ENCODE measurements around the gene PLCE1. TPM values are rescaled to one million over a fixed set of nuclear protein-coding genes. Genes with fewer than 3 reads are reported as not detected.

Gene PLCE1
- total RNA-seq, 1 donor from 2014 or later = not detected

- no peak overlapping the region for H3K4me3 Mint-ChIP-seq
- DNase-seq (ENCODE audit: low spot score) = no peak
- intact Hi-C loops (cut with micrococcal nuclease) = no loop called here
Observed at GRCh38 chr10:94013331-94013760, 19.6 kb downstream of the PLCE1 start.

GRCh38 chr10:94014304-94014703 lies 20.6 kb downstream of the PLCE1 start:
- no peak for DNase-seq (ENCODE audit: low spot score)
- Mint-ChIP-seq H3K36me3 (ENCODE audit: low read depth) (no peaks in the 10 kb centered on the region), H3K9me3 (no peaks in the 10 kb centered on the region), H3K4me1 (ENCODE audit: low read depth) (no peaks in the 10 kb centered on the region), H3K4me3 (no peak overlapping the region), H3K27me3 (ENCODE audit: insufficient read depth) (peaks cover 3% of the 10 kb centered on the region), H3K27ac (no peak overlapping the region)
- intact Hi-C loops (cut with micrococcal nuclease) = no loop called here

More at GRCh38 chr10:94013331-94013760, 19.6 kb downstream of the PLCE1 start:
- Mint-ChIP-seq H3K27me3 (ENCODE audit: insufficient read depth) (peaks cover 2% of the 10 kb centered on the region), H3K36me3 (ENCODE audit: low read depth) (no peaks in the 10 kb centered on the region), H3K27ac (no peak overlapping the region), H3K4me1 (ENCODE audit: low read depth) (no peaks in the 10 kb centered on the region), H3K9me3 (no peaks in the 10 kb centered on the region)

- no peak for DNase-seq (ENCODE audit: low spot score)
- Mint-ChIP-seq H3K27me3 (ENCODE audit: insufficient read depth) (peaks cover 3% of the 10 kb centered on the region), H3K36me3 (ENCODE audit: low read depth) (no peaks in the 10 kb centered on the region), H3K4me3 (no peak overlapping the region), H3K4me1 (ENCODE audit: low read depth) (no peaks in the 10 kb centered on the region), H3K27ac (no peak overlapping the region), H3K9me3 (no peaks in the 10 kb centered on the region)
- intact Hi-C loops (cut with micrococcal nuclease) = no loop called here
Observed at GRCh38 chr10:94016727-94017714, 23.3 kb downstream of the PLCE1 start.

- no peaks in the 10 kb centered on the region for H3K36me3 Mint-ChIP-seq (ENCODE audit: low read depth)
- no peak for DNase-seq (ENCODE audit: low spot score)
- no peaks in the 10 kb centered on the region for H3K9me3 Mint-ChIP-seq
- no peak overlapping the region for H3K27ac Mint-ChIP-seq
- intact Hi-C loops (cut with micrococcal nuclease) = no loop called here
- no peak overlapping the region for H3K4me3 Mint-ChIP-seq
- no peaks in the 10 kb centered on the region for H3K4me1 Mint-ChIP-seq (ENCODE audit: low read depth)
- H3K27me3 Mint-ChIP-seq (ENCODE audit: insufficient read depth) = peaks cover 3% of the 10 kb centered on the region
Observed at GRCh38 chr10:94018107-94018506, 24.4 kb downstream of the PLCE1 start.

GRCh38 chr10:94023906-94024305 lies 30.2 kb downstream of the PLCE1 start:
- Mint-ChIP-seq H3K4me3 (no peak overlapping the region), H3K27ac (no peak overlapping the region), H3K27me3 (ENCODE audit: insufficient read depth) (no peaks in the 10 kb centered on the region), H3K9me3 (peaks cover 17% of the 10 kb centered on the region), H3K36me3 (ENCODE audit: low read depth) (no peaks in the 10 kb centered on the region), H3K4me1 (ENCODE audit: low read depth) (no peaks in the 10 kb centered on the region)
- no peak for DNase-seq (ENCODE audit: low spot score)
- intact Hi-C loops (cut with micrococcal nuclease) = no loop called here

GRCh38 chr10:94024407-94024806 lies 30.7 kb downstream of the PLCE1 start:
- Mint-ChIP-seq H3K36me3 (ENCODE audit: low read depth) (no peaks in the 10 kb centered on the region), H3K4me3 (no peak overlapping the region), H3K9me3 (peaks cover 21% of the 10 kb centered on the region), H3K4me1 (ENCODE audit: low read depth) (no peaks in the 10 kb centered on the region), H3K27me3 (ENCODE audit: insufficient read depth) (no peaks in the 10 kb centered on the region), H3K27ac (no peak overlapping the region)
- no peak for DNase-seq (ENCODE audit: low spot score)
- intact Hi-C loops (cut with micrococcal nuclease) = no loop called here

GRCh38 chr10:94025806-94026205 lies 32.1 kb downstream of the PLCE1 start:
- no peak overlapping the region for H3K27ac Mint-ChIP-seq
- no peak overlapping the region for H3K4me3 Mint-ChIP-seq
- intact Hi-C loops (cut with micrococcal nuclease) = no loop called here
- DNase-seq (ENCODE audit: low spot score) = no peak
- H3K9me3 Mint-ChIP-seq = peaks cover 32% of the 10 kb centered on the region
- no peaks in the 10 kb centered on the region for H3K4me1 Mint-ChIP-seq (ENCODE audit: low read depth)
- no peaks in the 10 kb centered on the region for H3K36me3 Mint-ChIP-seq (ENCODE audit: low read depth)
- H3K27me3 Mint-ChIP-seq (ENCODE audit: insufficient read depth) = no peaks in the 10 kb centered on the region

GRCh38 chr10:94027197-94027596 lies 33.5 kb downstream of the PLCE1 start:
- Mint-ChIP-seq H3K36me3 (ENCODE audit: low read depth) (no peaks in the 10 kb centered on the region), H3K4me3 (no peak overlapping the region), H3K27ac (no peak overlapping the region), H3K27me3 (ENCODE audit: insufficient read depth) (no peaks in the 10 kb centered on the region), H3K9me3 (peaks cover 40% of the 10 kb centered on the region), H3K4me1 (ENCODE audit: low read depth) (no peaks in the 10 kb centered on the region)
- no peak for DNase-seq (ENCODE audit: low spot score)
- intact Hi-C loops (cut with micrococcal nuclease) = no loop called here

GRCh38 chr10:94029955-94030354 lies 36.2 kb downstream of the PLCE1 start:
- peaks cover 40% of the 10 kb centered on the region for H3K9me3 Mint-ChIP-seq

GRCh38 chr10:94035982-94036765 lies 42.4 kb downstream of the PLCE1 start:
- Mint-ChIP-seq H3K4me3 (no peak overlapping the region), H3K27ac (no peak overlapping the region), H3K27me3 (ENCODE audit: insufficient read depth) (no peaks in the 10 kb centered on the region), H3K4me1 (ENCODE audit: low read depth) (no peaks in the 10 kb centered on the region), H3K36me3 (ENCODE audit: low read depth) (no peaks in the 10 kb centered on the region), H3K9me3 (peaks cover 4% of the 10 kb centered on the region)
- no peak for DNase-seq (ENCODE audit: low spot score)
- intact Hi-C loops (cut with micrococcal nuclease) = no loop called here

More at GRCh38 chr10:94029955-94030354, 36.2 kb downstream of the PLCE1 start:
- H3K4me3 Mint-ChIP-seq = no peak overlapping the region
- no peak for DNase-seq (ENCODE audit: low spot score)
- H3K4me1 Mint-ChIP-seq (ENCODE audit: low read depth) = no peaks in the 10 kb centered on the region
- intact Hi-C loops (cut with micrococcal nuclease) = no loop called here
- no peak overlapping the region for H3K27ac Mint-ChIP-seq
- no peaks in the 10 kb centered on the region for H3K36me3 Mint-ChIP-seq (ENCODE audit: low read depth)
- H3K27me3 Mint-ChIP-seq (ENCODE audit: insufficient read depth) = no peaks in the 10 kb centered on the region

GRCh38 chr10:94036766-94037033 lies 43.0 kb downstream of the PLCE1 start:
- DNase-seq (ENCODE audit: low spot score) = no peak
- Mint-ChIP-seq H3K27me3 (ENCODE audit: insufficient read depth) (no peaks in the 10 kb centered on the region), H3K4me1 (ENCODE audit: low read depth) (no peaks in the 10 kb centered on the region), H3K27ac (no peak overlapping the region), H3K36me3 (ENCODE audit: low read depth) (no peaks in the 10 kb centered on the region), H3K9me3 (peaks cover 4% of the 10 kb centered on the region), H3K4me3 (no peak overlapping the region)
- intact Hi-C loops (cut with micrococcal nuclease) = no loop called here

GRCh38 chr10:94037286-94037685 lies 43.6 kb downstream of the PLCE1 start:
- DNase-seq (ENCODE audit: low spot score) = no peak
- Mint-ChIP-seq H3K27ac (no peak overlapping the region), H3K27me3 (ENCODE audit: insufficient read depth) (no peaks in the 10 kb centered on the region), H3K4me1 (ENCODE audit: low read depth) (no peaks in the 10 kb centered on the region), H3K36me3 (ENCODE audit: low read depth) (no peaks in the 10 kb centered on the region), H3K9me3 (no peaks in the 10 kb centered on the region), H3K4me3 (no peak overlapping the region)
- intact Hi-C loops (cut with micrococcal nuclease) = no loop called here

GRCh38 chr10:94038024-94038423 lies 44.3 kb downstream of the PLCE1 start:
- no peaks in the 10 kb centered on the region for H3K27me3 Mint-ChIP-seq (ENCODE audit: insufficient read depth)
- no peak overlapping the region for H3K27ac Mint-ChIP-seq
- no peaks in the 10 kb centered on the region for H3K36me3 Mint-ChIP-seq (ENCODE audit: low read depth)
- no peaks in the 10 kb centered on the region for H3K9me3 Mint-ChIP-seq
- intact Hi-C loops (cut with micrococcal nuclease) = no loop called here
- no peaks in the 10 kb centered on the region for H3K4me1 Mint-ChIP-seq (ENCODE audit: low read depth)
- DNase-seq (ENCODE audit: low spot score) = no peak
- H3K4me3 Mint-ChIP-seq = no peak overlapping the region

Data from activated T-helper 1 cell treated with anti-CD3 and anti-CD28 coated beads, Interleukin-12 subunit alpha, Interleukin-12 subunit beta, Interleukin-2, Interleukin-4 antibody, amounts not matched to agents 30 ng/mL and 10 ng/mL and 1 ng/mL, durations not matched to agents 14 hours and 24 hours and 36 hours (primary cell).